HG02763 (cell line): ENCODE results near the gene GP1BA.
"Not testable (repeated sequence)": the region's sequence is repeated elsewhere in the genome, so short reads cannot be mapped to it uniquely, and the experiment has no call there.

Experiments used
- ATAC-seq: cut with Tn5 transposase; IDR thresholded peaks from one replicate; pipeline ENCODE4 v1.9.1; 2021; ENCODE audit warnings: mild to moderate bottlenecking, moderate library complexity; ENCODE audit not compliant: unreplicated experiment

Gene GP1BA

GRCh38 chr17:4901108-4901647 is 30.9 kb upstream of the GP1BA start:
- ATAC-seq = no peak

GRCh38 chr17:4901648-4902344 is 30.3 kb upstream of the GP1BA start:
- ATAC-seq = no peak

- no peak for ATAC-seq
Measured at GRCh38 chr17:4902540-4902939, 29.5 kb upstream of the GP1BA start.

GRCh38 chr17:4903051-4903818 is 28.8 kb upstream of the GP1BA start, which contains the start of gene CHRNE:
CHRNE (minus strand) TSS chr17:4903098; CDS start chr17:4903063, 35 bp downstream.
- ATAC-seq = no peak

GRCh38 chr17:4906642-4907041 is 25.4 kb upstream of the GP1BA start:
- not testable (repeated sequence) for ATAC-seq

GRCh38 chr17:4908301-4908700 is 23.8 kb upstream of the GP1BA start:
- no peak for ATAC-seq

- ATAC-seq = no peak
Measured at GRCh38 chr17:4908711-4909496, 23.2 kb upstream of the GP1BA start.

GRCh38 chr17:4913994-4914393 is 18.1 kb upstream of the GP1BA start:
- ATAC-seq = no peak

GRCh38 chr17:4914551-4914950 is 17.5 kb upstream of the GP1BA start:
- not testable (repeated sequence) for ATAC-seq

GRCh38 chr17:4919511-4920047 is 12.5 kb upstream of the GP1BA start:
- ATAC-seq = no peak

- no peak for ATAC-seq
Measured at GRCh38 chr17:4920351-4921048, 11.6 kb upstream of the GP1BA start.

- ATAC-seq = no peak
Measured at GRCh38 chr17:4921320-4921719, 10.8 kb upstream of the GP1BA start.

GRCh38 chr17:4926577-4927335 is 5.3 kb upstream of the GP1BA start:
- ATAC-seq = not testable (repeated sequence)

- ATAC-seq = no peak
Measured at GRCh38 chr17:4928881-4929280, 3.2 kb upstream of the GP1BA start.

- ATAC-seq = no peak
Measured at GRCh38 chr17:4932756-4933155, 679 bp downstream of the GP1BA start.

GRCh38 chr17:4933646-4934045 is 1.6 kb downstream of the GP1BA start:
- ATAC-seq = no peak

GRCh38 chr17:4934173-4934979 is 2.3 kb downstream of the GP1BA start:
- ATAC-seq = no peak

- no peak for ATAC-seq
Measured at GRCh38 chr17:4935650-4936049, 3.6 kb downstream of the GP1BA start.

- no peak for ATAC-seq
Measured at GRCh38 chr17:4936436-4936835, 4.4 kb downstream of the GP1BA start.
